Heart right ventricle (tissue), 16 donors: ENCODE results near the gene IFIT3. TPM values are rescaled to one million over a fixed set of nuclear protein-coding genes. Genes with fewer than 3 reads are reported as not detected.
"Not testable (repeated sequence)": the region's sequence is repeated elsewhere in the genome, so short reads cannot be mapped to it uniquely, and the experiment has no call there.

Experiments used
- ATAC-seq, 8 donors: fragments of 200-7000 bp; cut with Tn5 transposase; one replicate each; pipeline ENCODE4 v1.9.1; 2020; ENCODE audit warnings: mild to moderate bottlenecking in 8 of 8, moderate library complexity in 8 of 8, moderate number of reproducible peaks in 1 of 8
- DNase-seq, 2 donors: peaks; one replicate each; pipeline ENCODE4 v3.0.0-alpha.2; 2020
- H3K27ac ChIP-seq, 10 donors: fragments of 200-600 bp; sonication (generic) in 2 of 10; one replicate each; pipeline versions ENCODE4 v1.5.0 to v1.8.0; 2020 to 2022; ENCODE audit warnings: mild to moderate bottlenecking in 3 of 10
- H3K27me3 ChIP-seq, 7 donors: fragments of 200-600 bp; one replicate each; pipeline ENCODE4 v1.8.0; 2021 to 2022; ENCODE audit warnings: mild to moderate bottlenecking in 2 of 7
- H3K36me3 ChIP-seq, 9 donors: fragments of 200-600 bp; sonication (generic) in 1 of 9; one replicate each; pipeline versions ENCODE4 v1.5.0 to v1.8.0; 2020 to 2022; ENCODE audit warnings: mild to moderate bottlenecking in 2 of 9
- H3K4me1 ChIP-seq, 9 donors: fragments of 200-600 bp; sonication (generic) in 1 of 9; one replicate each; pipeline versions ENCODE4 v1.5.0 to v1.8.0; 2020 to 2022; ENCODE audit warnings: mild to moderate bottlenecking in 4 of 9
- H3K4me3 ChIP-seq, 10 donors: fragments of 200-600 bp; sonication (generic) in 2 of 10; one replicate each; pipeline versions ENCODE4 v1.5.0 to v1.8.0; 2020 to 2022; ENCODE audit warnings: mild to moderate bottlenecking in 7 of 10, moderate library complexity in 2 of 10
- H3K9me3 ChIP-seq, 11 donors: fragments of 200-600 bp in 10 of 11; sonication (generic) in 2 of 11; one replicate each; pipeline versions ENCODE4 v1.5.0 to v1.8.0; 2013 to 2022; ENCODE audit warnings: mild to moderate bottlenecking in 2 of 11, control low read depth in 1 of 11, moderate library complexity in 1 of 11
- CTCF ChIP-seq, 9 donors: fragments of 200-600 bp; sonication (generic) in 2 of 9; IDR thresholded peaks; one replicate each; pipeline versions ENCODE4 v1.5.0 to v1.8.0; 2021 to 2022; ENCODE audit warnings: antibody characterized with exemption in 9 of 9, mild to moderate bottlenecking in 5 of 9, moderate library complexity in 1 of 9
- WGBS, 2 donors: extraction: QIAGEN DNeasy Blood & Tissue Kit; methylation state at CpG; one replicate each; pipeline ENCODE4 v1.1.7; 2013; ENCODE audit warnings: inconsistent platforms in 1 of 2; 5-methylcytosine and 5-hydroxymethylcytosine counted together
- intact Hi-C, 10 donors: fragments of 100-400 bp; cut with DNase I; formaldehyde crosslinking; loops; one replicate each; pipeline versions ENCODE4 v1.11.1 to v1.14.2; 2022
- polyA plus RNA-seq, 2 donors: library from polyadenylated mRNA; stranded (reverse); fragments of 200-250 nt; gene quantifications; one replicate each; pipeline ENCODE4 v1.2.3, GENCODE V29; 2013
- total RNA-seq, 10 donors: library from RNA; stranded (reverse); fragmentation: NEBNext Ultra II Directional in 3 of 10; extraction: Animal tissue kit (Norgen Biotek cat#: 25700) in 3 of 10; gene quantifications; one replicate each; pipeline versions ENCODE4 v1.2.1 to v1.2.4, GENCODE V29; 2021 to 2023
- donor health status: Arrhythmogenic right ventricular cardiomyopathy.
- donor health status: ischemic (EF 13 %, LVEDD 7.1; RV severe dilation, severe dysfunction).
- donor health status: healthy with polysubstance abuse.
- donor health status: DM: no; HTN: yes; CAD: no.
- donor health status: DM: no; HTN: no; CAD: no.
- donor health status: ischemic (EF 25% LVEDD 6.9; RV normal size, moderate dysfunction).
- donor health status: ischemic (EF 25% LVEDD 5.7; RV mildly dilated, moderate dysfunction).
- donor health status: healthy.
- donor health status: DM: yes; HTN: yes; CAD: no.
- donor health status: Ischemic cardiomyopathy.
- donor health status: ischemic (EF 35%, LVEDD 5.7; RV mildly dilated, moderate dysfunction).
- donor health status: nonischemic (EF 11% LVEDD 7.7; RV severe dilation, severe dysfunction).
- donor health status: DM: yes; HTN: yes; CAD: no.
- donor health status: PGD.
- donor health status: ischemic (EF 29% LVEDD 5.4; RV normal size, mild dysfunction).
- donor health status: nonischemic (EF 23%, LVEDD 6.1; RV moderate dilation, normal function).

The IFIT3 gene
- total and polyA plus RNA-seq, 12 donors = 4.7 to 102 (median 12.2) TPM

- DNase-seq (peak; percentile 40 to 68), ATAC-seq (peak; percentile 91 to 97 (median 94))
- H3K27me3 ChIP-seq = no peaks in the 10 kb centered on the region
- WGBS, 2 donors = 4 to 5% methylated on average over 4 of the region's 4 CpGs
- no peak for TF ChIP-seq CTCF (IDR thresholded peaks at IDR 0.05)
- H3K36me3 ChIP-seq = no peaks in the 10 kb centered on the region
- H3K4me3 ChIP-seq = peak overlapping the region in 9 of 10 donors; percentile 8 to 44 (median 32)
- intact Hi-C loops = no loop called here
- H3K4me1 ChIP-seq = peaks cover 6 to 44% (median 31%) of the 10 kb centered on the region in 9 donors
- H3K9me3 ChIP-seq = no peaks in the 10 kb centered on the region
- peak overlapping the region; percentile 64 to 93 (median 82) for H3K27ac ChIP-seq
Observed at GRCh38 chr10:89283936-89284475, 43.8 kb upstream of the IFIT3 start.

GRCh38 chr10:89284711-89285110, 43.1 kb upstream of the IFIT3 start:
- not testable (repeated sequence) for ATAC-seq
- H3K27ac ChIP-seq = peak overlapping the region; percentile 64 to 93 (median 82)

GRCh38 chr10:89285303-89285702, 42.5 kb upstream of the IFIT3 start:
- peak overlapping the region in 1 of 10 donors; percentile 81 for H3K27ac ChIP-seq
- ATAC-seq, H3K27me3 ChIP-seq, H3K4me3 ChIP-seq, intact Hi-C loops, DNase-seq, H3K36me3 ChIP-seq, H3K9me3 ChIP-seq: not testable (repeated sequence)
- WGBS, 2 donors = 78 to 82% methylated on average over 4 of the region's 4 CpGs
- peaks cover 6 to 31% (median 22%) of the 10 kb centered on the region in 9 donors for H3K4me1 ChIP-seq

More at GRCh38 chr10:89284711-89285110, 43.1 kb upstream of the IFIT3 start:
- DNase-seq, H3K9me3 ChIP-seq, intact Hi-C loops, H3K27me3 ChIP-seq, H3K36me3 ChIP-seq, H3K4me3 ChIP-seq: not testable (repeated sequence)
- H3K4me1 ChIP-seq = peaks cover 6 to 37% (median 24%) of the 10 kb centered on the region in 9 donors
- 86 to 95% methylated on average over 6 of the region's 6 CpGs for WGBS, 2 donors

- WGBS, 2 donors = 82 to 87% methylated on average over 3 of the region's 3 CpGs
- intact Hi-C loops = no loop called here
- H3K27me3 ChIP-seq = no peaks in the 10 kb centered on the region
- no peak for ATAC-seq
- H3K27ac ChIP-seq = peak overlapping the region in 1 of 10 donors; percentile 71
- no peak for TF ChIP-seq CTCF (IDR thresholded peaks at IDR 0.05)
- H3K4me3 ChIP-seq = no peak overlapping the region
- peaks cover 0 to 33% (median 7%) of the 10 kb centered on the region in 9 donors for H3K4me1 ChIP-seq
- DNase-seq = no peak
- no peaks in the 10 kb centered on the region for H3K36me3 ChIP-seq
- peaks cover 0 to 12% (median 0%) of the 10 kb centered on the region in 11 donors for H3K9me3 ChIP-seq
Observed at GRCh38 chr10:89294721-89295239, 33.0 kb upstream of the IFIT3 start.

GRCh38 chr10:89295597-89295996, 32.2 kb upstream of the IFIT3 start:
- intact Hi-C loops = no loop called here
- Histone ChIP-seq H3K4me3 (no peak overlapping the region), H3K9me3 (peaks cover 0 to 12% (median 0%) of the 10 kb centered on the region in 11 donors), H3K27me3 (no peaks in the 10 kb centered on the region), H3K36me3 (no peaks in the 10 kb centered on the region), H3K27ac (peak overlapping the region in 3 of 10 donors; percentile 41 to 76 (median 71)), H3K4me1 (peaks cover 0 to 36% (median 7%) of the 10 kb centered on the region in 9 donors)
- no peak for TF ChIP-seq CTCF (IDR thresholded peaks at IDR 0.05)
- 38 to 66% methylated on average over 1 of the region's 1 CpG for WGBS, 2 donors
- ATAC-seq = peak in 2 of 8 donors; percentile 28 to 33
- no peak for DNase-seq
